ENCODE data around the gene RNF167. TPM values are rescaled to one million over a fixed set of nuclear protein-coding genes. Genes with fewer than 3 reads are reported as not detected.

Gene RNF167
- total RNA-seq, 2 donors from 2014 or later = 184 to 197 TPM

DNA sequence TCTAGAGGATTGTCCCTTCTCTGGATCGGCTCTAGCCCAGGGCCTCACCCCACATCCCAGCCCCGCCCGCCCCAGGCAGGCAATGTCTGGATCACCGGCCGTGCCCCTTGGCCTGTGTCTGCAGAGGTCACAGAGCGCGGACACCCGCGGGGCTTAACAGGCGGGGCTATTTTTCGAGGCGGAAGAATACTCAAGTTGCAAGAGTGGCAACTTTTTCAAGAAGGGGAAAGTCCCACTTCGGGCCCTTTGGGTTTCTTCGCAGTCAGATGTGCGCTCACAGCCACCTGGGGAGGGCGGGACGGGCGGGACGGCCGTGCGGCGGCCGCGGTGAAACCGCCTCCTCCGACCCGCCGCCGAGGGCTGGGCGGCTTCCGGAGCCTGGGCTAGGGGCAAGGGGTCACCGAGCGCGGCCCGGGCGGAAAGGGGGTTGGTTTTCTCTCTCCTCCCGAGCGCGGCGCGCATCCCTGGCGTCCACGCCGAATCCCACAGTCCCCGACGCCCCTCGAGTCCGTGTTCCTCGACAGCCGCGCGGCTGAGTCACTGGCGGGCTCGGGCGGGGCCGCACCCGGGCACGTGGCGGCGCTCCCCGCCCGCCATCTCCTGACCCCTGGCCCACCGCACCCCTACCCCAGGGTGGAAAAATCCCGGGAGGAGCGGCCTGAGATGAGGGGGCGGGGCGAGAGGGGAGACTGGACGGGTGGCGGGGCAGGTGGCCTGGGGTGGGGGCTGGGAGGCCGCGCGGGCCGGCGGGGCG lies 9.4 kb downstream of the RNF167 start:
- H3K36me3 Mint-ChIP-seq (ENCODE audit: low read depth) = peaks cover 39% of the 10 kb centered on the region
- peaks cover 21% of the 10 kb centered on the region for H3K4me1 Mint-ChIP-seq
- H3K27ac Mint-ChIP-seq = peak overlapping the region; percentile 97

DNA sequence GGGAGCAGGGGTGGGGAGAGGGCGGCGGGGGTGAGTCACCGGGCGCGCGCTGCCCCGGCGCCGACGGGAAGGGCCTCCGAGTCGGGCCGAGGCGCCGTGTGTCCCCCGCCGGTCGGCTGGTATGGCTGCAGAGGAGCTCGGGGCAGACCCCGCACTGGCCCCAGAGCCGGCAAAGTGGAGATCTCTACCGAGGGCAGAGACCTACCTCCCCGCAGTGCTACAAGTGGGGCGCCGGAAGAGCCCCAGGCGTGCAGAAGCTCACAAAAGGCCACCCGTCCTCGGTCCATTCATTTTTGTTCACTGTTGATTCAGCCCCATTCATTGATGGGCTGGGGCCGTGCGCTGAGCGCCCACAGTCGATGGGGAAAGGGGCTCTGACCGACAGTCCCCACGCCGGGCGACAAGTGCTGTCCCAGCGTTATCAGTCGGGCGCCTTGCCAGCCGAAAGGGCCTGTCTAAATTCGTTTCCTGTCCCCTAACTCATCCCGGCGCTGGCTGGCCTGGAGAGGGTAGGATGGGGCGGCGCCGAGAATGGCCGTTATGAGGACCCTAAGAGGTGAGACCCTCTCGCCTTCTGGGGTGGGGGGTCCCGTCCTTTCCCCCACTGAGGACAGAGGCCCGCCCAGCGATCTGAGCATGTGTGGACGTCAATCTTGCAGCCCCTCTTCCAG lies 10.1 kb downstream of the RNF167 start:
- peak; percentile 27 for ATAC-seq (replicated peaks)
- H3K9me3 Mint-ChIP-seq = no peaks in the 10 kb centered on the region
- peaks cover 14% of the 10 kb centered on the region for H3K4me1 Mint-ChIP-seq
- H3K27ac Mint-ChIP-seq = peak overlapping the region; percentile 90
- H3K27me3 Mint-ChIP-seq = no peaks in the 10 kb centered on the region
- peak overlapping the region; percentile 88 for H3K4me3 Mint-ChIP-seq
- peaks cover 32% of the 10 kb centered on the region for H3K36me3 Mint-ChIP-seq (ENCODE audit: low read depth)

More for the DNA sequence above, 9.4 kb downstream of the RNF167 start:
- H3K4me3 Mint-ChIP-seq = peak overlapping the region; percentile 91
- H3K9me3 Mint-ChIP-seq = no peaks in the 10 kb centered on the region
- peak; percentile 45 for ATAC-seq (replicated peaks)
- H3K27me3 Mint-ChIP-seq = no peaks in the 10 kb centered on the region

DNA sequence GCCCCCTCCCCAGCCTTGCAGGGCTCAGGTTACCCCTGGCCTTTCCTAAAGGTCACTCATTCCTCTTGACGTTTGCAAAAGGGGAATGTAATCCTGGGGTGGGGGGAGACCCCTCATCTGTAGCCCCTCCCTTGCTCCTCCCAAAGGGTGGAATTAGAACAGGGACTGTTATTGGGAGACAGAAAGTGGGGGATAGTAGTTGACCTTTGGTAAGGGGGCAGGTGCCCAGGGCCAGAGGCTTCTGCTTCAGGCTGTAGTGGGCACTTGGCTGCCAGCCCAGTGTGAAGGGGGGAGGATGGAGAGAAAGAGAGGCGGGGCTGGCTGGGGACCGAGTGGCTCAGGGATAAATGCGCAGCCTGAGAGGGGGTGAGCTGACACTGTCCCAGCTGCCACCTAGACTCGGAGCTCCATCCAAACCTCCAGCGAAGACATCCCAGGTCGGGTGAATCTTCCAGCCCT lies 10.7 kb downstream of the RNF167 start, which contains the start of gene ENO3:
Gene ENO3 (plus strand): TSS at position 374 of the 459 bp plus-strand sequence. CDS start 711 bp downstream, outside the sequence.
- Mint-ChIP-seq H3K4me3 (peak within 1 kb of the TSS; percentile 88), H3K27me3 (no peaks in the 10 kb centered on the region), H3K9me3 (no peaks in the 10 kb centered on the region), H3K36me3 (ENCODE audit: low read depth) (peaks cover 26% of the 10 kb centered on the region), H3K4me1 (peaks cover 10% of the 10 kb centered on the region), H3K27ac (peak within 1 kb of the TSS; percentile 90)
- no peak for ATAC-seq (replicated peaks)

DNA sequence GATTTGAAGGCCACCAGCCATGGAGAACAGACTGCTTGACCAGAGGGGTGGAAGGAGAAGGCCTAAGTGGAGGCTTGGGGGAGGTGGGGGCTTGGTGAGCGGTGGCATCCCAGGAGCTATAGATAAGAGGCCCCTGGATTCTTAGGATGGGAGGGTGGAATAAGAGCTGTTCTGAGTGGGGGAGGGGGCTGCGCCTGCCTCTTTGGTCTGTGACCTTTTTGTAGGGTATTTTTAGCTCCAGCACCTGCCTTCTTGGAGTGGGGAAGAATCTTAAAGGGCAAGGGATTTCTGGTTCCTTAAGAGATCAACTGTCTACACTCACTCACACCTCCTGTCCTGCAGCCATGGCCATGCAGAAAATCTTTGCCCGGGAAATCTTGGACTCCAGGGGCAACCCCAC lies 11.4 kb downstream of the RNF167 start:
- peaks cover 19% of the 10 kb centered on the region for H3K36me3 Mint-ChIP-seq (ENCODE audit: low read depth)
- H3K27ac Mint-ChIP-seq = peak overlapping the region; percentile 90
- no peaks in the 10 kb centered on the region for H3K9me3 Mint-ChIP-seq
- H3K27me3 Mint-ChIP-seq = no peaks in the 10 kb centered on the region
- peaks cover 17% of the 10 kb centered on the region for H3K4me1 Mint-ChIP-seq
- ATAC-seq (replicated peaks) = no peak
- peak overlapping the region; percentile 88 for H3K4me3 Mint-ChIP-seq

DNA sequence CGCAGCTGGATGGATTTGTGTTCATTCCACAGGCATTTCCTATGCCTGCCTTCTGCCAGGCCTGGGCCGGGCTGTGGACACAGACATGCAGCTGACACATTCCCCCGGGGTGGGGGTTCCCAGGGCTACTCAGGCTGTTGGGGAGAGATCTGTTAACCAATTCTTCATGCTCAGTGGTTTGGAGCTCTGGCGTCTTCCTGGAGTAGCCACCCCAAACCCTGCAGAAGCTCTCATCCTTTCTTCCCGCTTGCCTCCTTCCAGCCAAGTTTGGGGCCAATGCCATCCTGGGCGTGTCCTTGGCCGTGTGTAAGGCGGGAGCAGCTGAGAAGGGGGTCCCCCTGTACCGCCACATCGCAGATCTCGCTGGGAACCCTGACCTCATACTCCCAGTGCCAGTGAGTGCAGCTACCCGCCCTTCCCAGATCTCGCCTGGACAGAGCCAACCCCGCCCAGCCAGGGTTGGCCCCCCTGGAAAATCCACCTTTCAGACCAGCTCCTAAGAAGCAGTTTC lies 13.4 kb downstream of the RNF167 start:
- H3K27me3 Mint-ChIP-seq = no peaks in the 10 kb centered on the region
- H3K27ac Mint-ChIP-seq = no peak overlapping the region
- H3K4me3 Mint-ChIP-seq = no peak overlapping the region
- H3K9me3 Mint-ChIP-seq = no peaks in the 10 kb centered on the region
- H3K36me3 Mint-ChIP-seq (ENCODE audit: low read depth) = peaks cover 9% of the 10 kb centered on the region
- no peak for ATAC-seq (replicated peaks)
- H3K4me1 Mint-ChIP-seq = peaks cover 17% of the 10 kb centered on the region

DNA sequence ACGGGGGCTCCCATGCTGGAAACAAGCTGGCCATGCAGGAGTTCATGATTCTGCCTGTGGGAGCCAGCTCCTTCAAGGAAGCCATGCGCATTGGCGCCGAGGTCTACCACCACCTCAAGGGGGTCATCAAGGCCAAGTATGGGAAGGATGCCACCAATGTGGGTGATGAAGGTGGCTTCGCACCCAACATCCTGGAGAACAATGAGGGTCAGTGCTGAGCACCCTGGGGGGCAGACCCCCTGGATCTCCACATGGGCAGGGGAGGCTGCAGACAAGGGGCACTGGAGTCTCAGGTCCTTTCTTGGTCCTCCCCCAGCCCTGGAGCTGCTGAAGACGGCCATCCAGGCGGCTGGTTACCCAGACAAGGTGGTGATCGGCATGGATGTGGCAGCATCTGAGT lies 15.0 kb downstream of the RNF167 start:
- no peaks in the 10 kb centered on the region for H3K27me3 Mint-ChIP-seq
- H3K27ac Mint-ChIP-seq = no peak overlapping the region
- no peak overlapping the region for H3K4me3 Mint-ChIP-seq
- peaks cover 17% of the 10 kb centered on the region for H3K36me3 Mint-ChIP-seq (ENCODE audit: low read depth)
- ATAC-seq (replicated peaks) = no peak
- no peaks in the 10 kb centered on the region for H3K9me3 Mint-ChIP-seq
- peaks cover 17% of the 10 kb centered on the region for H3K4me1 Mint-ChIP-seq

DNA sequence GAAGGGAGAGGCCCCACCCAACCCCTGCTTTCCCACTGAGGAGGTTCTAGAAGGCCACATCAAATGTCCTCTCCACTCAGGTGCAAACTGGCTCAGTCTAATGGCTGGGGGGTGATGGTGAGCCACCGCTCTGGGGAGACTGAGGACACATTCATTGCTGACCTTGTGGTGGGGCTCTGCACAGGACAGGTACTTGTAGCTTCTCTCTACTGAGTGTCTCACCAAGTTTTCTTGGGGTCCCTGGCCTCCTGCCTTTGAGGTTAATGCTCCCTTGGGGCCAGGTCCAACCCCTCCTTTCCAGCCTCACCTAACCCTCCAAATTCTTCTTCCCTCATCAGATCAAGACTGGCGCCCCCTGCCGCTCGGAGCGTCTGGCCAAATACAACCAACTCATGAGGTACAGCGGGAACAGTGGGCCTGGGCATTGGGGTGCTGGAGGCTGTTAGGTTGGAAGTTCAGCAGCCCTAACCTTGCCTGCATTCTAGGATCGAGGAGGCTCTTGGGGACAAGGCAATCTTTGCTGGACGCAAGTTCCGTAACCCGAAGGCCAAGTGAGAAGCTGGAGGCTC lies 16.5 kb downstream of the RNF167 start:
- ATAC-seq (replicated peaks) = no peak
- no peak overlapping the region for H3K4me3 Mint-ChIP-seq
- peaks cover 14% of the 10 kb centered on the region for H3K4me1 Mint-ChIP-seq
- no peaks in the 10 kb centered on the region for H3K9me3 Mint-ChIP-seq
- H3K36me3 Mint-ChIP-seq (ENCODE audit: low read depth) = peaks cover 28% of the 10 kb centered on the region
- peak overlapping the region; percentile 31 for H3K27ac Mint-ChIP-seq
- no peaks in the 10 kb centered on the region for H3K27me3 Mint-ChIP-seq

DNA sequence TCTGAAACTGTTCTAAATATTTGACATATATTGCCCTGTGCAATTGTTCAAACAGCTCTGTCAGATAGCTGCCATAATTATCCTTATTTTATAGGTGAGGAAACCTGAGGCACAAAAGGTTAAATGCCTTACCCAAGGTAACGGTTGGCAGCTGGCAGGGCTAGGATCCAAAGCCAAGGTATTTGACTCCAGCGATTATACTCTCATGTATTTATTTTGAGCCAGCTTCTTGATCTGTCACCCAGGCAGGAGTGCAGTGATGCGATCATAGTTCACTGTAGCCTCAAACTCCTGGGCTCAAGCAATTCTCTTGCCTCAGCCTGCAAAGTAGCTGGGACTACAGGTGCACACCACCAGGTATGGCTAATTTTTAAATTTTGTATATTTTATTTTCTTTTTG lies 18.0 kb downstream of the RNF167 start:
- Mint-ChIP-seq H3K4me1 (peaks cover 14% of the 10 kb centered on the region), H3K9me3 (no peaks in the 10 kb centered on the region), H3K27me3 (no peaks in the 10 kb centered on the region), H3K4me3 (no peak overlapping the region), H3K27ac (no peak overlapping the region), H3K36me3 (ENCODE audit: low read depth) (peaks cover 28% of the 10 kb centered on the region)
- ATAC-seq (replicated peaks) = no peak

DNA sequence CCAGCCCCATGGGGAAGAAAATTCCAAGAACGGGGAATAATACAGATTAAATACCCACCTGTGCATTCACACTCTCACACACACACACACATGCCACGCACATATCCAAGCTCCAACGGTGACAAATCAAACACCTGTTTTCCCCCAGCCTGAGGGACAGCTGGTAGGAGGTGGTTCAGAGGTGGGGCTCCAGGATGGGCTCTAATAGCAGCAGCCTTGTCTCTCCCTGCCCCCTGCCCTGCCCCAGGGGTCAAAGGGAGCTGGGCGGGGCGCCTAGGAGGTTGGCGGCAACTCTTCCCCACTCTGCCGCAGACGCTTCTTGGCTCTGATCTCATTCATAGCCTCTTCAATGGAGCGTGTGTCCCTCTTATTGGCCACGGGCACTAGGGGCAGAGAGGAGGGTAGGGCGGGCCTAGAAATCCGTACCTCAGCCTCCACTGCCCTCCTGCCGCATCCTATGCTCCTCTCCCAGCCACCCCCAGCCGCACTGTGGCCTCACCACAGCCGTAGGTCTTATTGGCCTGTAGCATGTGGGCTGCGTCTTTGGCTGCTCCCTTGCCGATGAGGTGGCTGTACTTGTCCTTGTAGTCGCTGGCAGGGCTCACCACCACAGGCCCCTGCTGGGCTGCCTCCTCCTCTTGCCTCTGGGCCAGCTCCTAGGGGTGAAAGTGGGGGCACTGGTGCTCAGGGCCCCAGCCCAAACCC lies 19.3 kb downstream of the RNF167 start:
- Mint-ChIP-seq H3K4me3 (no peak overlapping the region), H3K27ac (no peak overlapping the region), H3K27me3 (no peaks in the 10 kb centered on the region), H3K36me3 (ENCODE audit: low read depth) (peaks cover 34% of the 10 kb centered on the region), H3K4me1 (peaks cover 14% of the 10 kb centered on the region), H3K9me3 (no peaks in the 10 kb centered on the region)
- no peak for ATAC-seq (replicated peaks)

DNA sequence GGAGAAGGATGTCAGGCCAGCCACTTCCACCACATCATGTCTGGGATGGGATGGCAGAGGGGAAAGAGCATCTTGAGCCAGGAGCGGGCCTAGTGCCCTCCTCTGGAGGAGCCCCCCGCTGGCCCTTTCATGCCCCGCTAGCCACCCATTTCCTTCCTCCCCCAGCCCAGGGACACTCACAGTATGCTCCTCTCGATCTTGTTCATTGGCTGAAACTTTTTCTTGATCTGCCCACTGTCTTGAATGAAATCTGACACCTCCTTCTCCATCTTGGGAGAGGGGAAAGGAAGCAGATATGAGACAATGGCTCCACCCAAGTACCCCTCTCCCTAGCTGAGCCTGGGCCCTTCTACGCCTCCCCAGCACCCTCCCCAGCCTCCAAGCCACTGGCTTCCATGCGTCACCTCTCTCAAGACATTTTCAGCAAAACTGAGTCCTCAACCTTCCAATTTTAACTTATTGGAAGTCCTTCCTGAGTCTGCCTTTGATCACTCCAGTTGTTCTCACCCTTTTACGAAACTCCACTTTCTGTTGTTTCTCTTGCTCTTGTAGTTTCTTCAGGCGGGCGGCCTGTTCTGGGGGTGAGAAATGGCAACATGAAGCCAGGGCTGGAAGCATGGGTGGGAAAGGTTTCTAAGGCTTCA lies 20.3 kb downstream of the RNF167 start:
- no peak overlapping the region for H3K4me3 Mint-ChIP-seq
- no peaks in the 10 kb centered on the region for H3K27me3 Mint-ChIP-seq
- peaks cover 18% of the 10 kb centered on the region for H3K4me1 Mint-ChIP-seq
- ATAC-seq (replicated peaks) = no peak
- peaks cover 34% of the 10 kb centered on the region for H3K36me3 Mint-ChIP-seq (ENCODE audit: low read depth)
- peak overlapping the region; percentile 25 for H3K27ac Mint-ChIP-seq
- no peaks in the 10 kb centered on the region for H3K9me3 Mint-ChIP-seq

DNA sequence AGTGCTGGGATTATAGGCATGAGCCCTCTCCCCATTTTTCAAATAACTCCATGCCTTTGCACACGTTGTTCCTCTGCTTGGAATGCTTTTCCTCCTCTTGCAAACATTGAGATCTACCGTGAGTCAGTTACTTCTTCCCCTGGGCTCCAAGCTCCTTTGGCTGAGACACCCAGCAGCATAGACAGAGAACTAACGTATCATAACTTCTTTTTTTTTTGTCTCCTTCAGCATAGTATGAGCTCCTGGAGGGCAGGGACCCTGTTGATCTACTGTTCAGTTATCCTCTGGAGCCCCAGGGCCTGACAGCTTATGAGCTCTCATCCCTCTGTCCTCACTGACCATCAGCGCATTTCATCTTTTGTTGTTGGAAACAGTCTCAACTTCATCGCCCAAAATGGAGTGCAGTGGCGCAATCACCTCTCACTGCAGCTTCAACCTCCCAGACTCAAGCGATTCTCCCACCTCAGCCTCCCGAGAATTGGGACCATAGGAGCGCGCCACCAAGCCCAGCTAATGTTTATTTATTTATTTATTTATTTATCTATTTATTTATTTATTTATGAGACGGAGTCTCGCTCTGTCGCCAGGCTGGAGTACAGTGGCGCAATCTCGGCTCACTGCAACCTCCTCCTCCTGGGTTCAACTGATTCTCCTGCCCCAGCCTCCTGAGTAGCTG lies 25.4 kb downstream of the RNF167 start:
- ATAC-seq (replicated peaks) = no peak
- Mint-ChIP-seq H3K36me3 (ENCODE audit: low read depth) (peaks cover 13% of the 10 kb centered on the region), H3K4me3 (peak overlapping the region; percentile 18), H3K4me1 (peaks cover 29% of the 10 kb centered on the region), H3K9me3 (peaks cover 4% of the 10 kb centered on the region), H3K27me3 (no peaks in the 10 kb centered on the region), H3K27ac (peak overlapping the region; percentile 28)

DNA sequence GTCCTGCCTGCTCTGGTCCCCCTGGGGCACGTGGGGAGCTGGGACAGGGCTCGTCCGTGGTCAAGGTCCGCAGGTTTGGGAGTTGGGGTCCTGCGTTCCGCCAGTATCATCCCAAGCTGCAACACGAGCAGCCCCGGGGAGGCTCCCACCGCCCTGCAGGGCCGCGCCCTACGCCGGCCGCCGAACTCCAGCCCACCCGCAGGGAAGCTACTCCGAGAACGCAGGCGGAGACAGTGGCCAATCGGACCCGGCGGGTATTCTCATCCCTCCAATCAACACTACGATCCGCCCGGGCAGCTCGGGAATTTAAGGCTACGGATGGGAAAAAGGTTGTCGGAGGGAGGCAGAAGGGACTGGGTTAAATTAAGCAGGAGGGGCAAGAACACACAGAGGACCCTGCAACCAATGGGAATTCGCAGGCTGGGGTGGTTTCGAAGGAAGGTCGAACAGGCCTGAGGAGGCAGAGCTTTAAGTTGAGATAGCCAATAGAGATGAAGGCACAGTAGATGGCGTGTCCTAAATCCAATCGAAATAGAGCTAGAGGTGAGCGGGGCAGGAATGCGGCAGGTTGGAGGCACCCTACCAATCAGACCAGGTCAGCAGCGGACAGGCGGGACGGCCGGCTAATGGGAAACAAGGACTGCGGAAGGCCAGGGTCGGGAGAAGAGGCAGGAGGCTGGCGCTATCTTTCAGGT lies 26.9 kb downstream of the RNF167 start:
- no peak overlapping the region for H3K4me3 Mint-ChIP-seq
- H3K27ac Mint-ChIP-seq = no peak overlapping the region
- peaks cover 4% of the 10 kb centered on the region for H3K9me3 Mint-ChIP-seq
- peak; percentile 80 for ATAC-seq (replicated peaks)
- H3K27me3 Mint-ChIP-seq = no peaks in the 10 kb centered on the region
- H3K4me1 Mint-ChIP-seq = peaks cover 33% of the 10 kb centered on the region
- peaks cover 6% of the 10 kb centered on the region for H3K36me3 Mint-ChIP-seq (ENCODE audit: low read depth)

All from activated T-helper 17 cell treated with anti-CD3 and anti-CD28 coated beads, Interleukin-2, amount 50 U/mL, for 72 hours (primary cell).